Transverse colon (tissue), 3 donors: ENCODE measurements around the gene LZIC.

Experiments used
- EP300 ChIP-seq: sonication (generic); formaldehyde crosslinking; IDR thresholded peaks from one replicate; pipeline ENCODE4 v1.6.1; 2017; ENCODE audit warnings: antibody characterized with exemption, low read depth
- TF ChIP-seq, protein P1 (sequence below), 5 experiments: fragments of 200-600 bp in 3 of 5; fragments of 450-650 bp in 2 of 5; sonication (generic) in 3 of 5; IDR thresholded peaks; 1 replicate in 2 of 5; 2 replicates in 3 of 5; pipeline ENCODE4 v1.5.1; 2016 to 2017; ENCODE audit warnings: antibody characterized with exemption in 5 of 5, inconsistent platforms in 3 of 5, mild to moderate bottlenecking in 2 of 5, moderate library complexity in 1 of 5

- no peak for TF ChIP-seq EP300
- TF ChIP-seq, protein P1, sequence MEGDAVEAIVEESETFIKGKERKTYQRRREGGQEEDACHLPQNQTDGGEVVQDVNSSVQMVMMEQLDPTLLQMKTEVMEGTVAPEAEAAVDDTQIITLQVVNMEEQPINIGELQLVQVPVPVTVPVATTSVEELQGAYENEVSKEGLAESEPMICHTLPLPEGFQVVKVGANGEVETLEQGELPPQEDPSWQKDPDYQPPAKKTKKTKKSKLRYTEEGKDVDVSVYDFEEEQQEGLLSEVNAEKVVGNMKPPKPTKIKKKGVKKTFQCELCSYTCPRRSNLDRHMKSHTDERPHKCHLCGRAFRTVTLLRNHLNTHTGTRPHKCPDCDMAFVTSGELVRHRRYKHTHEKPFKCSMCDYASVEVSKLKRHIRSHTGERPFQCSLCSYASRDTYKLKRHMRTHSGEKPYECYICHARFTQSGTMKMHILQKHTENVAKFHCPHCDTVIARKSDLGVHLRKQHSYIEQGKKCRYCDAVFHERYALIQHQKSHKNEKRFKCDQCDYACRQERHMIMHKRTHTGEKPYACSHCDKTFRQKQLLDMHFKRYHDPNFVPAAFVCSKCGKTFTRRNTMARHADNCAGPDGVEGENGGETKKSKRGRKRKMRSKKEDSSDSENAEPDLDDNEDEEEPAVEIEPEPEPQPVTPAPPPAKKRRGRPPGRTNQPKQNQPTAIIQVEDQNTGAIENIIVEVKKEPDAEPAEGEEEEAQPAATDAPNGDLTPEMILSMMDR (IDR thresholded peaks at IDR 0.05) = no peak
Measured at GRCh38 chr1:9886092-9886742, 57.0 kb downstream of the LZIC start.
